ENCODE data around the gene TRIO. TPM values are rescaled to one million over a fixed set of nuclear protein-coding genes. Genes with fewer than 3 reads are reported as not detected.

TRIO gene
- total and polyA plus RNA-seq, 2 donors (not counting 3 experiments of a cell fraction or from before 2014, with no cell fraction given): 82.9 to 248 TPM

DNA sequence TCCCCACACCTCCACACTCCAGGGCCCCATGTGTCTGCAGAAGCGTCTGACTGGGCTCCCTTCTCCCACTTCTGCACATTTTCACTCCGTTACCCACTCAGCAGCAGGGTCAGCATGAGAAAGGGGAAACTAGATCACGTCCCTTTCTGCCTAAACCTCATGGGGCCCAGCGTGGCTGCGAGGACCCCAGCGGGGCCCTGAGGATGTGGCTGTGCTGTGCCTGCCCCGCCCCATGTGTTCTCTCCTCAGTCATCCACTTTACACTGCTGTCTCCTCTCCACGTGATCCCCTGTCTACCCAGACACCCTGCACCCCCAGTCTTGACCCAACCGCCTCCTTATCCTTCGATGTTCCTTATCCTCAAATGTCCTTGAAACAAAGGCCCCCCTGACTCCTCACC lies 378.6 kb downstream of the TRIO start:
- no TSS peak for BruUV-seq (replicated peaks)
- intact Hi-C loops (cut with micrococcal nuclease) (no loop called here), dilution Hi-C loops (cut with MboI; ENCODE audit: extremely low pct_ligation_motif_present, low sequenced_read_pairs) (no loop called here)
- DNase-seq (ENCODE audit: low read depth, low spot score) (no peak), FAIRE-seq (no peak)
- H3K4me1 ChIP-seq (ENCODE audit: control insufficient read depth, extremely low read depth, insufficient read depth, low read length): no peaks in the 10 kb centered on the region
- TF ChIP-seq POLR2AphosphoS5 (IDR thresholded peaks at IDR 0.05; ENCODE audit: insufficient read depth, low read depth, low read length): no peak
- no peak for TF ChIP-seq EZH2 (IDR thresholded peaks at IDR 0.05; ENCODE audit: borderline replicate concordance, low read depth, low read length, severe bottlenecking)
- TF ChIP-seq FOS (IDR thresholded peaks at IDR 0.05; ENCODE audit: borderline replicate concordance, insufficient read depth, low read length): no peak
- no peak for TF ChIP-seq MYC (IDR thresholded peaks at IDR 0.05; ENCODE audit: low read depth, low read length)
- TF ChIP-seq GATA2 (IDR thresholded peaks at IDR 0.05; ENCODE audit: insufficient read depth, insufficient read length, low read depth, low read length): no peak
- TF ChIP-seq, protein P1, sequence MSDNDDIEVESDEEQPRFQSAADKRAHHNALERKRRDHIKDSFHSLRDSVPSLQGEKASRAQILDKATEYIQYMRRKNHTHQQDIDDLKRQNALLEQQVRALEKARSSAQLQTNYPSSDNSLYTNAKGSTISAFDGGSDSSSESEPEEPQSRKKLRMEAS (IDR thresholded peaks at IDR 0.05; ENCODE audit: insufficient read depth, insufficient read length): no peak
- TF ChIP-seq JUN (IDR thresholded peaks at IDR 0.05; ENCODE audit: borderline replicate concordance, insufficient read depth, insufficient read length, low read depth): no peak
- no peak for TF ChIP-seq POLR2A (IDR thresholded peaks at IDR 0.05; ENCODE audit: low read depth, low read length)
- TF ChIP-seq CTCF (IDR thresholded peaks at IDR 0.05; ENCODE audit: extremely low read depth in 1 of 2, insufficient read depth in 1 of 2, low read depth in 1 of 2, low read length in 2 of 2): no peak
- ChIA-PET POLR2A (no interaction called here), CTCF (no interaction called here)
- H3K9me1 ChIP-seq (replicated peaks; ENCODE audit: control insufficient read depth, extremely low read depth, insufficient read depth, low read length): no peaks in the 10 kb centered on the region
- no peaks in the 10 kb centered on the region for H3K9me3 ChIP-seq (replicated peaks; ENCODE audit: control insufficient read depth, insufficient read depth, low read length)
- no peak overlapping the region for H2AFZ ChIP-seq (ENCODE audit: low read depth, low read length)
- H3K4me3 ChIP-seq (replicated peaks in 1 of 3; ENCODE audit: insufficient read depth in 1 of 3, low read depth in 1 of 3, low read length in 3 of 3): no peak overlapping the region
- H3K79me2 ChIP-seq (ENCODE audit: control insufficient read depth, insufficient read depth, low read length): no peaks in the 10 kb centered on the region
- H4K20me1 ChIP-seq (replicated peaks; ENCODE audit: control insufficient read depth, extremely low read depth, insufficient read depth, low read length): no peaks in the 10 kb centered on the region
- no peak overlapping the region for H3K4me2 ChIP-seq (ENCODE audit: insufficient read depth, low read length)
- no peak overlapping the region for H3K9ac ChIP-seq (replicated peaks; ENCODE audit: extremely low read depth, insufficient read depth, low read length)
- peaks cover 0 to 5% of the 10 kb centered on the region in 2 experiments for H3K27me3 ChIP-seq (ENCODE audit: control insufficient read depth in 2 of 2, insufficient read depth in 2 of 2, low read length in 2 of 2)
- no peaks in the 10 kb centered on the region for H3K36me3 ChIP-seq (ENCODE audit: control insufficient read depth in 2 of 2, extremely low read depth in 1 of 2, insufficient read depth in 2 of 2, low read length in 2 of 2)
- no peak overlapping the region for H3K27ac ChIP-seq (ENCODE audit: insufficient read depth, low read depth, low read length)
